CD4-positive, CD25-positive, alpha-beta regulatory T cell (primary cell): Measurements from ENCODE around the gene PHACTR3. TPM values are rescaled to one million over a fixed set of nuclear protein-coding genes. Genes with fewer than 3 reads are reported as not detected.

Experiments used
- ATAC-seq, 2 donors: fragments of 150-1000 bp; cut with Tn5 transposase; one replicate each; pipeline ENCODE4 v1.10.0; 2021; ENCODE audit warnings: low read depth in 2 of 2, moderate number of reproducible peaks in 2 of 2, moderate library complexity in 1 of 2
- DNase-seq, 3 donors: peaks; one replicate each; pipeline versions ENCODE4 v3.0.0 to v3.0.0-alpha.2; 2012 to 2022; ENCODE audit warnings: mixed read lengths in 1 of 3
- H3K27ac ChIP-seq: one replicate; pipeline ENCODE4 v1.7.0; 2013; ENCODE audit warnings: mild to moderate bottlenecking, low read length; ENCODE audit not compliant: insufficient read depth, poor library complexity, severe bottlenecking
- H3K27me3 ChIP-seq: one replicate; pipeline ENCODE4 v1.7.0; 2013; ENCODE audit warnings: low read length; ENCODE audit not compliant: control insufficient read depth, insufficient read depth
- H3K36me3 ChIP-seq: one replicate; pipeline ENCODE4 v1.7.0; 2013; ENCODE audit warnings: mild to moderate bottlenecking, low read length, moderate library complexity; ENCODE audit not compliant: control insufficient read depth, insufficient read depth
- H3K4me1 ChIP-seq: 2 replicates; pipeline ENCODE4 v1.7.0; 2013; ENCODE audit warnings: mild to moderate bottlenecking, low read length; ENCODE audit not compliant: insufficient read depth, control insufficient read depth, poor library complexity, severe bottlenecking
- H3K4me3 ChIP-seq: one replicate; pipeline ENCODE4 v1.7.0; 2013; ENCODE audit warnings: low read depth, mild to moderate bottlenecking, low read length, moderate library complexity
- H3K9me3 ChIP-seq, 2 experiments: 1 replicate in 1 of 2; 2 replicates in 1 of 2; pipeline ENCODE4 v1.7.0; 2013; ENCODE audit warnings: low read length in 2 of 2, mild to moderate bottlenecking in 1 of 2, moderate library complexity in 1 of 2; ENCODE audit not compliant: control insufficient read depth in 2 of 2
- H3K27ac Mint-ChIP-seq, 3 donors: one replicate each; pipeline ENCODE4 v1.8.0; 2020 to 2022; ENCODE audit warnings: mild to moderate bottlenecking in 3 of 3, mixed read lengths in 3 of 3, moderate library complexity in 2 of 3
- H3K27me3 Mint-ChIP-seq: one replicate; pipeline ENCODE4 v1.8.0; 2022; ENCODE audit warnings: mild to moderate bottlenecking, mixed read lengths
- H3K36me3 Mint-ChIP-seq: one replicate; pipeline ENCODE4 v1.8.0; 2020; ENCODE audit warnings: mixed read lengths
- H3K4me1 Mint-ChIP-seq, 4 donors: one replicate each; pipeline ENCODE4 v1.8.0; 2020 to 2022; ENCODE audit warnings: mixed read lengths in 4 of 4, mild to moderate bottlenecking in 1 of 4
- H3K4me3 Mint-ChIP-seq, 4 donors: one replicate each; pipeline ENCODE4 v1.8.0; 2020 to 2022; ENCODE audit warnings: mild to moderate bottlenecking in 4 of 4, mixed read lengths in 4 of 4, moderate library complexity in 3 of 4
- H3K9me3 Mint-ChIP-seq, 7 donors: one replicate each; pipeline ENCODE4 v1.8.0; 2020 to 2022; ENCODE audit warnings: mixed read lengths in 7 of 7, mild to moderate bottlenecking in 3 of 7, moderate library complexity in 2 of 7
- polyA plus RNA-seq, 4 donors: library from polyadenylated mRNA; unstranded; fragments of 300-500 nt; fragmentation: Illumina TruSeq; gene quantifications; one replicate each; pipeline ENCODE4 v1.2.3, GENCODE V29; 2021
- total RNA-seq: library from RNA; stranded (reverse); gene quantifications from one replicate; pipeline ENCODE4 v1.2.3, GENCODE V29; 2022

PHACTR3 gene
- total and polyA plus RNA-seq, 5 donors from 2014 or later = not detected

DNA sequence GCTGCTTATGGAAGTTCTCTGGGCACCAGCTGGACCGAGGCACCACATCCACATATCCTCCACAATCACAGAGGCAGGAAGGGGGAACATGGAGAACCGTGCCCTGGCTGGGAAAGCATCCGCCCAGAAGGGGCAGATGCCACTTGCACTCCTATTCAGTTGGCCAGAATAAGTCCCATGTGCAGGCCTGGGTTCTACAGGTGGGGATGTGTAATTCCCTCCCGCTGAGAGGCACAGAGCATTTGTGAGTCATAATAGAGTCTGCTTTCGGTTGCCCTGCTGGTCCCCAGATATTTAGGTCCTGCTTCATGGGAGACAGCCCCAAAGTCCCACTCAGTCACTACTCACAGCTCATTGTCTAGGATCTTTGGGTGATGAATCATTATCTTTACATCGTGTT, 104.0 kb downstream of the PHACTR3 start:
- H3K4me3 Mint-ChIP-seq = no peak overlapping the region
- no peak overlapping the region for H3K27ac Mint-ChIP-seq
- no peaks in the 10 kb centered on the region for H3K27me3 Mint-ChIP-seq
- ATAC-seq (no peak), DNase-seq (no peak)
- H3K4me1 Mint-ChIP-seq = no peaks in the 10 kb centered on the region
- H3K27ac ChIP-seq = no peak overlapping the region
- H3K36me3 Mint-ChIP-seq = no peaks in the 10 kb centered on the region
- peaks cover 0 to 3% of the 10 kb centered on the region in 2 experiments for H3K9me3 ChIP-seq
- no peak overlapping the region for H3K4me3 ChIP-seq
- no peaks in the 10 kb centered on the region for H3K36me3 ChIP-seq
- no peaks in the 10 kb centered on the region for H3K4me1 ChIP-seq
- no peaks in the 10 kb centered on the region for H3K27me3 ChIP-seq
- H3K9me3 Mint-ChIP-seq = peaks cover 0 to 9% (median 3%) of the 10 kb centered on the region in 7 donors

DNA sequence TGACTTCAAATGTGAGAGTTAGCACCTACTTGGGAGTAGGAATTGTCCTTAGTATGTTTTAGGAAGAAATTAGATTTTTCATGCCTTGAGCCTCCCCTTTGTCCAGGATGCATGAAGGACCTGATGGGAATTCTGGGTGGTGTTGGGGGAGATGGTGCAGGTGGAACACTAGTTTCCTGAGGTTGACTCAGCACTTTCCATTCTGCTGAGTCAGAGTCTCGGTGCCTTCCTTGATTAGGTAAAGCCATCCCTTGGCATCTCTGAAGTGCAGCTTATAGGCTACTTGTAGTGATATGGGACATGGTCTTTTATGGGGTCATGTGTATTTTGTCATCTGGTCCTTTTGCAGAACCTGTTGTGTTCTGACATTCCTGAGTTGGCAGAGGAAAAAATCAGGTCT, 105.3 kb downstream of the PHACTR3 start:
- Mint-ChIP-seq H3K4me1 (no peaks in the 10 kb centered on the region), H3K4me3 (no peak overlapping the region), H3K9me3 (peaks cover 0 to 13% (median 3%) of the 10 kb centered on the region in 7 donors), H3K27ac (peak overlapping the region in 1 of 3 donors; percentile 66), H3K36me3 (no peaks in the 10 kb centered on the region), H3K27me3 (peaks cover 4% of the 10 kb centered on the region)
- no peaks in the 10 kb centered on the region for H3K27me3 ChIP-seq
- no peaks in the 10 kb centered on the region for H3K36me3 ChIP-seq
- no peak overlapping the region for H3K4me3 ChIP-seq
- ATAC-seq = no peak
- DNase-seq = no peak
- no peaks in the 10 kb centered on the region for H3K4me1 ChIP-seq
- H3K9me3 ChIP-seq = peaks cover 0 to 3% of the 10 kb centered on the region in 2 experiments
- no peak overlapping the region for H3K27ac ChIP-seq

DNA sequence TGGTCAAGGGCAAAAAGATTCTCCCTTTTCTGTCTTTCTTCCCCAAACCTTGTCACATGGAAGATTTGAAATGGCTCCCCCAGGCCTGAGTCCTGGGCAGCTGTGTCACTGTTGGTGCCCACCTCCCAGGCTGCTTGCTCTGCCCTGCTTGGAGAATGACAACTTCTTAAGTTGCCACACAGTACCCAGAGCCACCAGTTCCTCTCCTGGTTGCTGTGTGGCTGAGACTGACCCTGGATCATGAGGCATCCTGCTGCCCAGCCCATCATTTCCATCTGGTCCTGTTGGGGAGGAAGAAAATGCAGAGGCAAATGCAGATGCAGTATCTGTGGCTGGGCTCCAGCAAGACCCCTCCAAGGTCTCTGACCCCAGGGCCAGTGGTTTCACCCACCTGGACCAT, 113.7 kb downstream of the PHACTR3 start:
- H3K36me3 ChIP-seq = no peaks in the 10 kb centered on the region
- ATAC-seq = no peak
- H3K4me3 ChIP-seq = no peak overlapping the region
- H3K27me3 ChIP-seq = peaks cover 2% of the 10 kb centered on the region
- no peak overlapping the region for H3K4me3 Mint-ChIP-seq
- H3K4me1 ChIP-seq = no peaks in the 10 kb centered on the region
- peaks cover 4% of the 10 kb centered on the region for H3K27me3 Mint-ChIP-seq
- peaks cover 0 to 7% (median 3%) of the 10 kb centered on the region in 7 donors for H3K9me3 Mint-ChIP-seq
- no peak overlapping the region for H3K27ac ChIP-seq
- DNase-seq = no peak
- H3K9me3 ChIP-seq = no peaks in the 10 kb centered on the region
- H3K36me3 Mint-ChIP-seq = no peaks in the 10 kb centered on the region
- H3K4me1 Mint-ChIP-seq = no peaks in the 10 kb centered on the region
- H3K27ac Mint-ChIP-seq = no peak overlapping the region

DNA sequence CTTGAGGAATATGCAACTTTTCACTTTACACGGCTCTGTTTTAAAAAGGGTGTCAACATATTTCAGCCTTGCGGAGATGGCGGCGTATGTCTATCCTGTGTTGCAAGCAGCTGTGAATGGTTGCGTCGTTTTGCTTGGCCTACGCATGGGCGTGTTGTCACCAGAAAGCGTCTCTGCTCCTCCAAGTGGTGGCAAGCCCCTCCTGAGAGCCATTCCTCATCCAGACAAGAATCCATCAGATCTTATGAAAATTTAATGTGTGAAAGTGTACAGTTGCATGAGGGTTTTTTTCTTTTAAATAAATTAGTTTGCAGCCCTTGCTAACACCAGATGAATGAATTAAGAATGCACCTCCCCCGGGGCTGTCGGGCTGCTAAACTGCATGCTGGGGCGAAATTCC, 114.4 kb downstream of the PHACTR3 start:
- H3K27me3 Mint-ChIP-seq = peaks cover under 1% of the 10 kb centered on the region
- no peak for ATAC-seq
- no peak for DNase-seq
- no peak overlapping the region for H3K4me3 ChIP-seq
- H3K4me1 Mint-ChIP-seq = no peaks in the 10 kb centered on the region
- H3K4me3 Mint-ChIP-seq = no peak overlapping the region
- H3K27ac Mint-ChIP-seq = no peak overlapping the region
- peaks cover 0 to 2% (median under 1%) of the 10 kb centered on the region in 7 donors for H3K9me3 Mint-ChIP-seq
- H3K27me3 ChIP-seq = peaks cover 2% of the 10 kb centered on the region
- H3K9me3 ChIP-seq = no peaks in the 10 kb centered on the region
- no peaks in the 10 kb centered on the region for H3K36me3 Mint-ChIP-seq
- H3K27ac ChIP-seq = no peak overlapping the region
- no peaks in the 10 kb centered on the region for H3K4me1 ChIP-seq
- H3K36me3 ChIP-seq = no peaks in the 10 kb centered on the region

DNA sequence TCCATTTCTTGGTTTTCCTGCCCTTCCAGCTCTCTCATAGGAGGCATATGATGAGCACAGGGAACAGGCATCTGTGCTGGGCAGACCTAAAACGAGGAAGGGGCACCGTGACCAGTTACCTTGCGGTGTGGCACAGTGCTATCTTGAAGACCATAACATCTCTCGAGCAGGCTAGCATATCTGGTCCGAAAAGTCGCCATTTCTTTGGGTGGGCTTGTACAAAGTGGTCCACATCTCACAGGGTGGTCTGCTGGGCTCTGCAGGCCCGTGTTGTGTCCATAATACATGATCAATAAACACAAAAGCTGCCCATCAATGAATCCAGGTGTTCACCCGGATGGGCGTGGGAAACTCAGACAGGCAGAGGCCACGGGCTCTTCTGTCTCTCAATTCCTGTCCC, 115.7 kb downstream of the PHACTR3 start:
- no peak overlapping the region for H3K4me3 Mint-ChIP-seq
- no peaks in the 10 kb centered on the region for H3K9me3 ChIP-seq
- no peaks in the 10 kb centered on the region for H3K27me3 Mint-ChIP-seq
- no peak overlapping the region for H3K4me3 ChIP-seq
- no peak overlapping the region for H3K27ac Mint-ChIP-seq
- H3K36me3 Mint-ChIP-seq = no peaks in the 10 kb centered on the region
- H3K27ac ChIP-seq = no peak overlapping the region
- no peaks in the 10 kb centered on the region for H3K4me1 ChIP-seq
- no peak for ATAC-seq
- H3K4me1 Mint-ChIP-seq = no peaks in the 10 kb centered on the region
- H3K9me3 Mint-ChIP-seq = peaks cover 0 to 2% (median 0%) of the 10 kb centered on the region in 7 donors
- no peak for DNase-seq
- H3K27me3 ChIP-seq = peaks cover 2% of the 10 kb centered on the region
- no peaks in the 10 kb centered on the region for H3K36me3 ChIP-seq

DNA sequence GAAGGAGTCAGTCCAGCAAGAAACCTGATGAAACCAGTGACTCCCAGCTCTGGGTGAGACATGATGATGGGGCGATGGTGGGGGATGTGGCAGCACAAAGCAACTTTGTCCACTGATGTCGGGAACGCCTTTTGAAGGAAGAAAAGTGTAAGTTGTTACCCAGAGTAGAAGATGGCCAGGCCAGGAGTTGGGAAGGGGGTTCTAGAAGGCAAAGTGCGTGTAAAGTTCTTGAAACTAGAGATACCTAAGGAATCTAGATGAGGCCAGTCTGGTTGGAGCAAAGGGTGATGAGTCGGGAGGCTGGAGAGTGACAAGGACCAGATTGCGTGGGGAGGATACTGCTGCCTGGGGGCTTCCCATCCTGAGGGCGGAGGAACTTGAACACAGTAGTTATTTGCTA, 117.0 kb downstream of the PHACTR3 start:
- Mint-ChIP-seq H3K4me3 (no peak overlapping the region), H3K36me3 (no peaks in the 10 kb centered on the region), H3K27me3 (peaks cover 7% of the 10 kb centered on the region), H3K27ac (no peak overlapping the region), H3K9me3 (peaks cover 0 to 2% (median 0%) of the 10 kb centered on the region in 7 donors), H3K4me1 (no peaks in the 10 kb centered on the region)
- no peak overlapping the region for H3K4me3 ChIP-seq
- H3K4me1 ChIP-seq = no peaks in the 10 kb centered on the region
- peaks cover 2% of the 10 kb centered on the region for H3K27me3 ChIP-seq
- H3K36me3 ChIP-seq = no peaks in the 10 kb centered on the region
- ATAC-seq = no peak
- H3K27ac ChIP-seq = no peak overlapping the region
- DNase-seq = no peak
- H3K9me3 ChIP-seq = no peaks in the 10 kb centered on the region

DNA sequence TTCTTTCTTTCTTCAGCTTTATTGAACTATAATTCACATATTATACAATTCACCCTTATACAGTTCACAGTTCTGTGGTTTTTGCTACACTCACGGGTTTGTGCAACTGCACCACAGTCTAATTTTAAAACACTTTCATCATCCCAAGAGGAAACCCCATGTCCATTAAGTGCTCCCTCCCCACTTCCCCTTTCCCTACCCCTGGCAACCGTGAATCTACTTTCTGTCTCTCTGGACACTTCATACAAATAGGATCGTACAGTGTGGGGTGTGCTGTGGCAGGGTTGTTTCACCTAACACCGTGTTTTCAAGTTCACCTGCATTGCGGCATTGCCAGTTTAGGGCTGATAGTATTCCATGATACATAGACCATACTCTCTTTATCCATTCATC, 118.8 kb downstream of the PHACTR3 start:
- no peak for ATAC-seq
- Histone ChIP-seq H3K4me3 (no peak overlapping the region), H3K4me1 (no peaks in the 10 kb centered on the region), H3K36me3 (no peaks in the 10 kb centered on the region), H3K9me3 (no peaks in the 10 kb centered on the region), H3K27me3 (no peaks in the 10 kb centered on the region), H3K27ac (no peak overlapping the region)
- Mint-ChIP-seq H3K4me1 (no peaks in the 10 kb centered on the region), H3K36me3 (no peaks in the 10 kb centered on the region), H3K4me3 (no peak overlapping the region), H3K27me3 (peaks cover 7% of the 10 kb centered on the region), H3K27ac (no peak overlapping the region), H3K9me3 (peaks cover 0 to 2% (median 0%) of the 10 kb centered on the region in 7 donors)
- no peak for DNase-seq

DNA sequence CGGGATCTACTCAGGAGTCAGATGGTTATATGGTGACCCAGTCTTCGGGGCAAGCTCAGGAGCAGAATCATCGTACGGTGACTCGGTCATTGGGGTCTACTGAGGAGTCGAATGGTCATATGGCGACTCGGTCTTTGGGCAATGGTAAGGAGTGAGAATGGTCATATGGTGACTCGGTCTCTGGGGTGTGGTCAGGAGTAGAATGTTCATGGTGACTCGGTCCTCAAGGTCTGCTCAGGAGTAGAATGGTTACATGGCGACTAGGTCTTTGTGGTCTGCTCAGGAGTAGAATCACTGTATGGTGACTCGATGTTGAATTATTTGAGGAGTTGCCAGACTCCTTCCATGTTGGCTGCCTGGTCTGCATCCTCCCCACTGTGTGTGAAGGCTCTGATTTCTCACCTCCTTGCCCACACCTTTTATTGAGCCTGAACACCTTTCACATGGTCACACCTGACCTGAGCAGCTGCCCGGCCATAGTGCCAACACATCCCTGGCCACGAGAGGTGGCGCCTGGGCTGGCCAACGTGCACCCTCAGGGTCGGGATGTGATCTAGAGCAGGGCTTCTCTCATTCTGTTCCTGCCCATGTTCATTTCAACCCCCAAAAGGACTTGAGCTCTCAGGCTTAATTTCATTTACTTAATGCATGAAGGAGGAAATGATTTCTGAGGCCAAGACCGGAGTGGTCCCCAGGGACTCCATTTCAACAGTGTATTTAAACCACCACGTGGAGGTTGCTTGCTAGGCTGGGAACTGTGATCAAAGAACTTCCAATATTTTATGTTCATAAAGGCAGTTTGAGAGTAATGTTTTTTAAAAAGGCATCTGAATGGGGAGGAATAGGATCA, 119.5 kb downstream of the PHACTR3 start:
- no peak for DNase-seq
- Histone ChIP-seq H3K27ac (no peak overlapping the region), H3K27me3 (no peaks in the 10 kb centered on the region), H3K4me1 (no peaks in the 10 kb centered on the region), H3K36me3 (no peaks in the 10 kb centered on the region), H3K4me3 (no peak overlapping the region), H3K9me3 (no peaks in the 10 kb centered on the region)
- ATAC-seq = no peak
- H3K27me3 Mint-ChIP-seq = peaks cover 7% of the 10 kb centered on the region
- H3K4me1 Mint-ChIP-seq = no peaks in the 10 kb centered on the region
- peaks cover 0 to 3% (median 0%) of the 10 kb centered on the region in 7 donors for H3K9me3 Mint-ChIP-seq
- H3K36me3 Mint-ChIP-seq = no peaks in the 10 kb centered on the region
- H3K27ac Mint-ChIP-seq = no peak overlapping the region
- H3K4me3 Mint-ChIP-seq = no peak overlapping the region
